ENCODE results near the gene CTU1. TPM values are rescaled to one million over a fixed set of nuclear protein-coding genes. Genes with fewer than 3 reads are reported as not detected.

CTU1 gene
- total RNA-seq, 1 experiment from 2014 or later: 9.3 TPM

- H3K27me3 ChIP-seq (ENCODE audit: control insufficient read depth, insufficient read depth, low read length): no peaks in the 10 kb centered on the region; the same call in 1 of the 2 replicates
- CTCF ChIA-PET: no interaction called here
- no peak for TF ChIP-seq SIN3A (IDR thresholded peaks at IDR 0.05; ENCODE audit: borderline replicate concordance, insufficient read depth, low read depth, low read length)
- no peak for TF ChIP-seq REST (IDR thresholded peaks at IDR 0.05; ENCODE audit: insufficient read depth in 1 of 2, low read depth in 2 of 2, low read length in 1 of 2)
- no peak for TF ChIP-seq CTCF (IDR thresholded peaks at IDR 0.05)
- TF ChIP-seq POLR2AphosphoS5 (IDR thresholded peaks at IDR 0.05; ENCODE audit: low read depth, low read length): no peak
- TF ChIP-seq TCF7L2 (IDR thresholded peaks at IDR 0.05; ENCODE audit: low read depth, low read length): no peak
Observed at GRCh38 chr19:51146751-51147150, 38.5 kb upstream of the CTU1 start.

GRCh38 chr19:51145916-51146493 lies 37.8 kb upstream of the CTU1 start:
- no peaks in the 10 kb centered on the region; the same call in 1 of the 2 replicates for H3K27me3 ChIP-seq (ENCODE audit: control insufficient read depth, insufficient read depth, low read length)
- ATAC-seq: no peak
- H3K36me3 ChIP-seq (ENCODE audit: control insufficient read depth, insufficient read depth, low read length): no peaks in the 10 kb centered on the region
- no peaks in the 10 kb centered on the region for H3K9me3 ChIP-seq (ENCODE audit: control insufficient read depth, insufficient read depth, low read depth, low read length)
- ChIA-PET POLR2A (no interaction called here), CTCF (interaction anchor here (0.9 kb wide), 1 partner anchor 14 kb away, joined by 3 read pairs; no protein-coding TSS in a partner anchor)
- intact Hi-C loops (cut with micrococcal nuclease; ENCODE audit: unreplicated experiment) (no loop called here), in situ Hi-C loops (cut with HindIII; ENCODE audit: low pct_unique_long_range_greater_than_20kb, low sequenced_read_pairs) (no loop called here)
- H3K27ac ChIP-seq (ENCODE audit: low read length): no peak overlapping the region
- no peak overlapping the region for H3K4me3 ChIP-seq (ENCODE audit: low read depth in 2 of 2, low read length in 2 of 2)
- H3K4me1 ChIP-seq (ENCODE audit: control insufficient read depth, insufficient read depth, low read length): no peaks in the 10 kb centered on the region
- DNase-seq (ENCODE audit: low read depth, low spot score): no peak
- BruUV-seq (replicated peaks): no TSS peak
- TF ChIP-seq CTCF (IDR thresholded peaks at IDR 0.05) (no peak), TCF7L2 (IDR thresholded peaks at IDR 0.05; ENCODE audit: low read depth, low read length) (no peak), SIN3A (IDR thresholded peaks at IDR 0.05; ENCODE audit: borderline replicate concordance, insufficient read depth, low read depth, low read length) (no peak), POLR2AphosphoS5 (IDR thresholded peaks at IDR 0.05; ENCODE audit: low read depth, low read length) (no peak), REST (IDR thresholded peaks at IDR 0.05; ENCODE audit: insufficient read depth in 1 of 2, low read depth in 2 of 2, low read length in 1 of 2) (no peak)

More at GRCh38 chr19:51146751-51147150, 38.5 kb upstream of the CTU1 start:
- Histone ChIP-seq H3K4me3 (ENCODE audit: low read depth in 2 of 2, low read length in 2 of 2) (no peak overlapping the region), H3K27ac (ENCODE audit: low read length) (no peak overlapping the region), H3K9me3 (ENCODE audit: control insufficient read depth, insufficient read depth, low read depth, low read length) (no peaks in the 10 kb centered on the region), H3K36me3 (ENCODE audit: control insufficient read depth, insufficient read depth, low read length) (no peaks in the 10 kb centered on the region), H3K4me1 (ENCODE audit: control insufficient read depth, insufficient read depth, low read length) (no peaks in the 10 kb centered on the region)
- in situ Hi-C loops (cut with HindIII; ENCODE audit: low pct_unique_long_range_greater_than_20kb, low sequenced_read_pairs) (no loop called here), intact Hi-C loops (cut with micrococcal nuclease; ENCODE audit: unreplicated experiment) (no loop called here)
- POLR2A ChIA-PET: no interaction called here
- ATAC-seq (no peak), DNase-seq (ENCODE audit: low read depth, low spot score) (no peak)
- no TSS peak for BruUV-seq (replicated peaks)

All from Panc1 (cell line).